Kidney tubule cell (primary cell): ENCODE data around the gene ARMH3.

Experiments used
- DNase-seq: peaks from one replicate; pipeline ENCODE4 v3.0.0-alpha.2; 2018; ENCODE audit warnings: low spot score

ARMH3 gene

GRCh38 chr10:101895781-101896180 lies 160.2 kb downstream of the ARMH3 start:
- no peak for DNase-seq

DNA sequence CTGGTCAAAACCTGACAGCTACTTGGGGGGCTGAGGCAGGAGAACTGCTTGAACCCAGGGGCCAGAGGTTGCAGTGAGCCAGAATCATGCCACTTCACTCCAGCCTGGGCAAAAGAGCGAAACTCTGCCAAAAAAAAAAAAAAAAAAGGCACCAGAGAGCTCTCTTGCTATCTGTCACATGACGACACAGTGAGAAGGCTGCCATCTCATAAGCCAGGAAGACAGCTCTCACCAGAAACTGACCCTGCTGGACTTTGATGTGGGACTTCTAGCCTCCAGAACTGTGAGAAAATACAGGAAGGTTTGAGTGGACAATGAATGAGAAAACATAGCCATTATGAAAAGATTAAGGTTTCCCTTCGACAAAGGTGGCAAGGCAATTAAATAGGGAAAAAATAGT lies 161.2 kb downstream of the ARMH3 start:
- no peak for DNase-seq

DNA sequence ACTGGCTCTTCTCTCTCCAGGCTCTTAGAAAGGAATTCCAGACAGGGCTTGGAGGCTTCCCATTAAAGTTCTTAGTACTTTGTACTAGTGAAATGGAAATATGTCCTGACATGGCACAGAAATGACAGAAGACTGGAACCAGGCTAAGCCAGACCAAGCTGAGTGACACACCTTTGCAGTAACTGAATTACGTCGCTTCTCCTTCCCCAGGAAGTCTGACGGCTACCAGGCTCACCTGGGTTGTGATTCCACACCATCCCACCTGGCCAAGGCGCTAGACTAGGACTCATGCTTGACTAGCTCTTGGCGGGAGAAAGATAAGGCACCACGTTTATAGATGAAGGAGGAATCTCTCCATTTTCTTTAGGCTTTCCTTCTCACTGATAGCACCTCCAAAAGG lies 161.7 kb downstream of the ARMH3 start:
- DNase-seq, result no peak

GRCh38 chr10:101893510-101894120 lies 162.4 kb downstream of the ARMH3 start:
- no peak for DNase-seq

- no peak for DNase-seq
These were observed 163.1 kb downstream of the ARMH3 start for GRCh38 chr10:101892782-101893391.

- peak; percentile 61 for DNase-seq
These were observed 166.4 kb downstream of the ARMH3 start for GRCh38 chr10:101889256-101890210.

GRCh38 chr10:101888251-101888949 lies 167.6 kb downstream of the ARMH3 start:
- DNase-seq, result no peak

GRCh38 chr10:101887775-101888174 lies 168.2 kb downstream of the ARMH3 start:
- DNase-seq, result no peak

GRCh38 chr10:101886521-101887312 lies 169.3 kb downstream of the ARMH3 start:
- DNase-seq, result no peak

GRCh38 chr10:101881036-101881774 lies 174.8 kb downstream of the ARMH3 start:
- DNase-seq, result no peak

GRCh38 chr10:101880232-101880573 lies 175.8 kb downstream of the ARMH3 start:
- no peak for DNase-seq

- no peak for DNase-seq
These were observed 176.3 kb downstream of the ARMH3 start for GRCh38 chr10:101879456-101880231.

- DNase-seq, result no peak
These were observed 177.1 kb downstream of the ARMH3 start for GRCh38 chr10:101878869-101879268.

- no peak for DNase-seq
These were observed 180.8 kb downstream of the ARMH3 start for GRCh38 chr10:101875068-101875688.

GRCh38 chr10:101874252-101874651 lies 181.7 kb downstream of the ARMH3 start:
- DNase-seq, result no peak

GRCh38 chr10:101867931-101868330 lies 188.0 kb downstream of the ARMH3 start:
- no peak for DNase-seq

GRCh38 chr10:101859530-101859929 lies 196.4 kb downstream of the ARMH3 start:
- DNase-seq, result no peak

- no peak for DNase-seq
These were observed 197.1 kb downstream of the ARMH3 start for GRCh38 chr10:101858723-101859500.
